VCaP (cell line): ENCODE results near the gene RAB5B.

Experiments
- H3K27ac ChIP-seq: fragments of 450-650 bp; 2 replicates; pipeline ENCODE4 v1.5.1; 2017
- CTCF ChIP-seq: fragments of 450-650 bp; conservative IDR thresholded peaks from 2 replicates; pipeline ENCODE4 v1.5.1; 2017; ENCODE audit warnings: mild to moderate bottlenecking, moderate library complexity

RAB5B gene

GRCh38 chr12:55973599-55974307, at the start of gene RAB5B:
Gene RAB5B, plus strand, starts transcription at chr12:55974078. Its CDS starts 12,883 bp downstream, at chr12:55986961.
- no peak for TF ChIP-seq CTCF
- peak within 1 kb of the TSS; percentile 96 for H3K27ac ChIP-seq

GRCh38 chr12:55925371-55925770, 48.5 kb upstream of the RAB5B start:
- TF ChIP-seq CTCF: no peak
- H3K27ac ChIP-seq: peak overlapping the region; percentile 100

- TF ChIP-seq CTCF: no peak
- peak overlapping the region; percentile 100 for H3K27ac ChIP-seq
Observed at GRCh38 chr12:55925870-55926737, 47.8 kb upstream of the RAB5B start.

GRCh38 chr12:55926738-55927587, 46.9 kb upstream of the RAB5B start:
- peak; percentile 85 for TF ChIP-seq CTCF
- H3K27ac ChIP-seq: peak overlapping the region; percentile 100

GRCh38 chr12:55927588-55928502, 46.0 kb upstream of the RAB5B start, which contains the start of gene PYM1:
Gene PYM1, minus strand, starts transcription at chr12:55927894. Its CDS starts 133 bp downstream, at chr12:55927761.
- peak within 1 kb of the TSS; percentile 100 for H3K27ac ChIP-seq
- TF ChIP-seq CTCF: no peak

GRCh38 chr12:55929306-55929791, 44.5 kb upstream of the RAB5B start:
- no peak for TF ChIP-seq CTCF
- peak overlapping the region; percentile 100 for H3K27ac ChIP-seq
